ENCODE results near the gene SMTNL1. TPM values are rescaled to one million over a fixed set of nuclear protein-coding genes. Genes with fewer than 3 reads are reported as not detected.

The SMTNL1 gene
- total and polyA plus RNA-seq, 4 donors, result not detected

DNA sequence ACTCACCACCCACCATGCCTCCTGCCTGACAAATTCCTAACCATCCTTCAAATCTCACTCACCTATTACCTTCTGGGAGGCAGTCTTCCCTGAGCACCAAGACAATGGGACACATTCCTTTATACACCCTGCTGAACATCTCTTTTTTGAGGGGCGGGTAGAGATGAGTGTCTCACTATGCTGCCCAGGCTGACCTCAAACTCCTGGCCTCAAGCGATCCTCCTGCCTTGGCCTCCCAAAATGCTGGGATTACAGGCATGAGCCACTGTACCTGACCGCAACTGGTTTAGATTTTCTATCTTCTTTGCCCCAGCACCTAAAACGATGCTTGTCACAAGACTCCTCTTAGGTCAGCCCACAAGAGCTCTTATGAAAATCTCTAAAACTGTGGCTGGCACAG is 14.0 kb upstream of the SMTNL1 start (continued):
- TF ChIP-seq, protein P1, sequence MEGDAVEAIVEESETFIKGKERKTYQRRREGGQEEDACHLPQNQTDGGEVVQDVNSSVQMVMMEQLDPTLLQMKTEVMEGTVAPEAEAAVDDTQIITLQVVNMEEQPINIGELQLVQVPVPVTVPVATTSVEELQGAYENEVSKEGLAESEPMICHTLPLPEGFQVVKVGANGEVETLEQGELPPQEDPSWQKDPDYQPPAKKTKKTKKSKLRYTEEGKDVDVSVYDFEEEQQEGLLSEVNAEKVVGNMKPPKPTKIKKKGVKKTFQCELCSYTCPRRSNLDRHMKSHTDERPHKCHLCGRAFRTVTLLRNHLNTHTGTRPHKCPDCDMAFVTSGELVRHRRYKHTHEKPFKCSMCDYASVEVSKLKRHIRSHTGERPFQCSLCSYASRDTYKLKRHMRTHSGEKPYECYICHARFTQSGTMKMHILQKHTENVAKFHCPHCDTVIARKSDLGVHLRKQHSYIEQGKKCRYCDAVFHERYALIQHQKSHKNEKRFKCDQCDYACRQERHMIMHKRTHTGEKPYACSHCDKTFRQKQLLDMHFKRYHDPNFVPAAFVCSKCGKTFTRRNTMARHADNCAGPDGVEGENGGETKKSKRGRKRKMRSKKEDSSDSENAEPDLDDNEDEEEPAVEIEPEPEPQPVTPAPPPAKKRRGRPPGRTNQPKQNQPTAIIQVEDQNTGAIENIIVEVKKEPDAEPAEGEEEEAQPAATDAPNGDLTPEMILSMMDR (IDR thresholded peaks at IDR 0.05; ENCODE audit: low read depth, low read length, missing input control), result no peak
- TF ChIP-seq SP1 (IDR thresholded peaks at IDR 0.05) (no peak), NR2F2 (IDR thresholded peaks at IDR 0.05) (no peak)

DNA sequence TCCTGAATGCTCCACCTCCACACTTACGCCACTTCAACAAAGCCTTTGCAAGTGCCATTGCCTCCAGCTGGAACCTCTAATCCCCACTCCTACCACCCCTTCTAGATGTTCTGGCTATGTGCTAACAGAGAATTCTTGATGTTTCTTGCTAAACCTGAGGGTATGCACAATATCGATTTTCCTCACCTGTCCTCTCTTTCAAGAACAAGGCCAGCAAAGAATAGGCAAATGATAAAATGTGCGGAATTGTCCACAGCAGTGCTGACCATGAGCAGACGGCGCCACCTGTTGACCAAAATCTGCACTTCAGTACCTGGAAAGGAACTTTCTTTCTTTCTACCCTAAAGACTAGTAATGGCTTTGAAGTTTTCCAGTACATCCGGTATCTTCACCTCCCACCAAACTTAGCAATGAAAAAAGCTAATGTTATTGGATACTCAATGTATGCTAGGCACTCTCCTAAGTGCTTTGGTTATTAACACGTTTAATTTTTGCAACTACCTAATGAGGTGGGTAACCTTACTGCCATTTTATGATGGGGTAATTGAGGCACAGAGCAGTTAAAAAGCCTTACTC is 10.3 kb upstream of the SMTNL1 start:
- H3K36me3 ChIP-seq (ENCODE audit: control insufficient read depth in 4 of 4, insufficient read depth in 3 of 4, low read depth in 1 of 4, low read length in 3 of 4), result peaks cover 0 to 6% (median 2%) of the 10 kb centered on the region in 4 donors
- TF ChIP-seq RAD21 (IDR thresholded peaks at IDR 0.05) (peak; percentile 100), TAF1 (conservative IDR thresholded peaks at IDR 0.05) (no peak), NR2F2 (IDR thresholded peaks at IDR 0.05) (no peak), HNF4A (conservative IDR thresholded peaks at IDR 0.05) (peak in 1 of 2 donors; percentile 23)
- TF ChIP-seq, protein P1 (IDR thresholded peaks at IDR 0.05; ENCODE audit: low read depth, low read length, missing input control), result peak; percentile 97
- H3K27ac ChIP-seq (ENCODE audit: low read depth in 1 of 2, low read length in 2 of 2), result no peak overlapping the region
- H3K4me1 ChIP-seq (ENCODE audit: control insufficient read depth in 4 of 4, insufficient read depth in 4 of 4, low read length in 3 of 4), result peaks cover 2 to 24% (median 19%) of the 10 kb centered on the region in 4 donors
- WGBS, result 17% methylated on average over 7 of the region's 7 CpGs
- H3K9ac ChIP-seq (ENCODE audit: low read depth in 1 of 2, low read length in 2 of 2), result no peak overlapping the region
- DNase-seq (ENCODE audit: low spot score), result peak; percentile 87
- H3K4me3 ChIP-seq (ENCODE audit: low read depth in 1 of 3, low read length in 3 of 3), result no peak overlapping the region
- H3K9me3 ChIP-seq (ENCODE audit: control insufficient read depth in 4 of 4, low read length in 3 of 4), result no peaks in the 10 kb centered on the region
- no peaks in the 10 kb centered on the region for H3K27me3 ChIP-seq (ENCODE audit: control insufficient read depth in 4 of 4, insufficient read depth in 4 of 4, low read length in 3 of 4)

DNA sequence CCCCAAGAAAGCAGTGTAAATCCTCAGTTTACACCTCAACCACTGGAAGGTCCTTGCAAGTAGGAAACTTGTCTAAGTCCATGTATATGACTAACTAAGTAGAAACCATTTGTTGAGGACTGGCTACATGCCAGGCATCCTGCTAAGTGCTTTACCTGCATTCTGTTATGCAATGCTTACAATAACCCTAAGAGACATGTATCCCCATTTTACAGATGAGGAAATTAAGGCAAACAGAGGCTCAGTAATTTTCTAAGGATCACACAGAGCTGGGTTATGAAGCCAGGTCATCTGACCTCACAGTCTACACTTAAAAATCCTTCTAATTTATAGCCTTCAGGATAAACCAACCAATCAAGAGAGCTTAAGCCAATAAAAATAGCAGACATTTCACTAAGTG is 8.4 kb upstream of the SMTNL1 start:
- no peaks in the 10 kb centered on the region for H3K27me3 ChIP-seq (ENCODE audit: control insufficient read depth in 4 of 4, insufficient read depth in 4 of 4, low read length in 3 of 4)
- H3K36me3 ChIP-seq (ENCODE audit: control insufficient read depth in 4 of 4, insufficient read depth in 3 of 4, low read depth in 1 of 4, low read length in 3 of 4), result peaks cover 0 to 6% (median 2%) of the 10 kb centered on the region in 4 donors
- H3K27ac ChIP-seq (ENCODE audit: low read depth in 1 of 2, low read length in 2 of 2), result no peak overlapping the region
- H3K9me3 ChIP-seq (ENCODE audit: control insufficient read depth in 4 of 4, low read length in 3 of 4), result no peaks in the 10 kb centered on the region
- H3K9ac ChIP-seq (ENCODE audit: low read depth in 1 of 2, low read length in 2 of 2), result no peak overlapping the region
- H3K4me3 ChIP-seq (ENCODE audit: low read depth in 1 of 3, low read length in 3 of 3), result no peak overlapping the region
- DNase-seq (ENCODE audit: low spot score), result no peak
- peaks cover 2 to 24% (median 19%) of the 10 kb centered on the region in 4 donors for H3K4me1 ChIP-seq (ENCODE audit: control insufficient read depth in 4 of 4, insufficient read depth in 4 of 4, low read length in 3 of 4)
- TF ChIP-seq FOXA2 (IDR thresholded peaks at IDR 0.05), result no peak
- no peak for TF ChIP-seq JUND (IDR thresholded peaks at IDR 0.05)
- TF ChIP-seq, protein P2, sequence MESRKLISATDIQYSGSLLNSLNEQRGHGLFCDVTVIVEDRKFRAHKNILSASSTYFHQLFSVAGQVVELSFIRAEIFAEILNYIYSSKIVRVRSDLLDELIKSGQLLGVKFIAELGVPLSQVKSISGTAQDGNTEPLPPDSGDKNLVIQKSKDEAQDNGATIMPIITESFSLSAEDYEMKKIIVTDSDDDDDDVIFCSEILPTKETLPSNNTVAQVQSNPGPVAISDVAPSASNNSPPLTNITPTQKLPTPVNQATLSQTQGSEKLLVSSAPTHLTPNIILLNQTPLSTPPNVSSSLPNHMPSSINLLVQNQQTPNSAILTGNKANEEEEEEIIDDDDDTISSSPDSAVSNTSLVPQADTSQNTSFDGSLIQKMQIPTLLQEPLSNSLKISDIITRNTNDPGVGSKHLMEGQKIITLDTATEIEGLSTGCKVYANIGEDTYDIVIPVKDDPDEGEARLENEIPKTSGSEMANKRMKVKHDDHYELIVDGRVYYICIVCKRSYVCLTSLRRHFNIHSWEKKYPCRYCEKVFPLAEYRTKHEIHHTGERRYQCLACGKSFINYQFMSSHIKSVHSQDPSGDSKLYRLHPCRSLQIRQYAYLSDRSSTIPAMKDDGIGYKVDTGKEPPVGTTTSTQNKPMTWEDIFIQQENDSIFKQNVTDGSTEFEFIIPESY (IDR thresholded peaks at IDR 0.05), result no peak
- TF ChIP-seq SP1 (IDR thresholded peaks at IDR 0.05), result no peak
- no peak for TF ChIP-seq TAF1 (conservative IDR thresholded peaks at IDR 0.05)
- TF ChIP-seq, protein P3, sequence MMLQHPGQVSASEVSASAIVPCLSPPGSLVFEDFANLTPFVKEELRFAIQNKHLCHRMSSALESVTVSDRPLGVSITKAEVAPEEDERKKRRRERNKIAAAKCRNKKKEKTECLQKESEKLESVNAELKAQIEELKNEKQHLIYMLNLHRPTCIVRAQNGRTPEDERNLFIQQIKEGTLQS (IDR thresholded peaks at IDR 0.05), result no peak
- TF ChIP-seq, protein P1 (IDR thresholded peaks at IDR 0.05; ENCODE audit: low read depth, low read length, missing input control), result no peak
- TF ChIP-seq, protein P4, sequence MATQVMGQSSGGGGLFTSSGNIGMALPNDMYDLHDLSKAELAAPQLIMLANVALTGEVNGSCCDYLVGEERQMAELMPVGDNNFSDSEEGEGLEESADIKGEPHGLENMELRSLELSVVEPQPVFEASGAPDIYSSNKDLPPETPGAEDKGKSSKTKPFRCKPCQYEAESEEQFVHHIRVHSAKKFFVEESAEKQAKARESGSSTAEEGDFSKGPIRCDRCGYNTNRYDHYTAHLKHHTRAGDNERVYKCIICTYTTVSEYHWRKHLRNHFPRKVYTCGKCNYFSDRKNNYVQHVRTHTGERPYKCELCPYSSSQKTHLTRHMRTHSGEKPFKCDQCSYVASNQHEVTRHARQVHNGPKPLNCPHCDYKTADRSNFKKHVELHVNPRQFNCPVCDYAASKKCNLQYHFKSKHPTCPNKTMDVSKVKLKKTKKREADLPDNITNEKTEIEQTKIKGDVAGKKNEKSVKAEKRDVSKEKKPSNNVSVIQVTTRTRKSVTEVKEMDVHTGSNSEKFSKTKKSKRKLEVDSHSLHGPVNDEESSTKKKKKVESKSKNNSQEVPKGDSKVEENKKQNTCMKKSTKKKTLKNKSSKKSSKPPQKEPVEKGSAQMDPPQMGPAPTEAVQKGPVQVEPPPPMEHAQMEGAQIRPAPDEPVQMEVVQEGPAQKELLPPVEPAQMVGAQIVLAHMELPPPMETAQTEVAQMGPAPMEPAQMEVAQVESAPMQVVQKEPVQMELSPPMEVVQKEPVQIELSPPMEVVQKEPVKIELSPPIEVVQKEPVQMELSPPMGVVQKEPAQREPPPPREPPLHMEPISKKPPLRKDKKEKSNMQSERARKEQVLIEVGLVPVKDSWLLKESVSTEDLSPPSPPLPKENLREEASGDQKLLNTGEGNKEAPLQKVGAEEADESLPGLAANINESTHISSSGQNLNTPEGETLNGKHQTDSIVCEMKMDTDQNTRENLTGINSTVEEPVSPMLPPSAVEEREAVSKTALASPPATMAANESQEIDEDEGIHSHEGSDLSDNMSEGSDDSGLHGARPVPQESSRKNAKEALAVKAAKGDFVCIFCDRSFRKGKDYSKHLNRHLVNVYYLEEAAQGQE (IDR thresholded peaks at IDR 0.05), result no peak
- TF ChIP-seq RXRA (IDR thresholded peaks at IDR 0.05), result no peak
- TF ChIP-seq EGR1 (IDR thresholded peaks at IDR 0.05; ENCODE audit: low read depth in 2 of 2), result no peak
- TF ChIP-seq, protein P5, sequence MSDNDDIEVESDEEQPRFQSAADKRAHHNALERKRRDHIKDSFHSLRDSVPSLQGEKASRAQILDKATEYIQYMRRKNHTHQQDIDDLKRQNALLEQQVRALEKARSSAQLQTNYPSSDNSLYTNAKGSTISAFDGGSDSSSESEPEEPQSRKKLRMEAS (IDR thresholded peaks at IDR 0.05), result no peak
- no peak for TF ChIP-seq HNF4A (conservative IDR thresholded peaks at IDR 0.05)
- no peak for TF ChIP-seq NR2F2 (IDR thresholded peaks at IDR 0.05)
- no peak for TF ChIP-seq GABPA (IDR thresholded peaks at IDR 0.05 in 1 of 2, conservative IDR thresholded peaks at IDR 0.05 in 1 of 2)
- TF ChIP-seq FOXA1 (IDR thresholded peaks at IDR 0.05), result no peak
- TF ChIP-seq RAD21 (IDR thresholded peaks at IDR 0.05), result no peak
- no peak for TF ChIP-seq HNF4G (IDR thresholded peaks at IDR 0.05)
